Epithelial cell of proximal tubule (primary cell): ENCODE data around the gene ROR2. TPM values are rescaled to one million over a fixed set of nuclear protein-coding genes. Genes with fewer than 3 reads are reported as not detected.

Experiments
- DNase-seq: peaks from one replicate; pipeline ENCODE4 v3.0.0-alpha.2; 2011; ENCODE audit warnings: low read depth
- H3K4me3 ChIP-seq: 2 replicates; pipeline ENCODE4 v1.5.1; 2011; ENCODE audit warnings: low read depth, mild to moderate bottlenecking, low read length
- total RNA-seq: library from RNA; depleted of rRNA; stranded (reverse); fragments of >200 nt; gene quantifications from 2 replicates; pipeline ENCODE4 v1.2.3, GENCODE V29; 2015
- TF ChIP-seq, protein P1 (sequence below): conservative IDR thresholded peaks from 2 replicates; pipeline ENCODE4 v1.5.1; 2012; ENCODE audit warnings: low read depth, mild to moderate bottlenecking, low read length

ROR2 gene
- total RNA-seq, 1 donor from 2014 or later: 3.1 TPM

DNA sequence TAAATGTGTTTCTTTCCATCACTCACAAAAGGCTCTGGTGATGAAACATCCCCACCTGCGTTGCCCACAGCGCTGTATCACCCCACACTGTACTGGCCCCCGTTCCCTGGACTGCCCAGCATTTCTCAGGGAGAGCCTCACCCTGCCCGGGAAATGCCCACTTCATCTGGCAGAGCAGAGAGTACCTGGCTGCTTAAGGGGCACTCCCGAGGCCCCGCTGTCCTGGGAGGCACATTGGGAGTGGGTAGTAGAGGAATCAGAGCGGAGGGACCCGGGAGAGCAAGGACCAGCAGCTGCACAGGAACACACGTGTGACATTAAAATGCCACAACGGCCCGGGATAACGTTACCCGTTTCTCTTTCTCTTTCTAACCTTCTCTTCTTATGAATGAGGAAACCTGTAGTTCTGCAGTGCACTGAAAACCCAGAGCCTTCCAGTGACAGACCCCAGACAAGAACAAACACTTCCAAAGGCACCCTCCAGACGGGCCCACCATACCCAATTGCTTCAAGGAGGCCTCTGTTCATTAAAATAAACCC, 110.0 kb downstream of the ROR2 start:
- no peak for DNase-seq
- H3K4me3 ChIP-seq: no peak overlapping the region
- TF ChIP-seq, protein P1, sequence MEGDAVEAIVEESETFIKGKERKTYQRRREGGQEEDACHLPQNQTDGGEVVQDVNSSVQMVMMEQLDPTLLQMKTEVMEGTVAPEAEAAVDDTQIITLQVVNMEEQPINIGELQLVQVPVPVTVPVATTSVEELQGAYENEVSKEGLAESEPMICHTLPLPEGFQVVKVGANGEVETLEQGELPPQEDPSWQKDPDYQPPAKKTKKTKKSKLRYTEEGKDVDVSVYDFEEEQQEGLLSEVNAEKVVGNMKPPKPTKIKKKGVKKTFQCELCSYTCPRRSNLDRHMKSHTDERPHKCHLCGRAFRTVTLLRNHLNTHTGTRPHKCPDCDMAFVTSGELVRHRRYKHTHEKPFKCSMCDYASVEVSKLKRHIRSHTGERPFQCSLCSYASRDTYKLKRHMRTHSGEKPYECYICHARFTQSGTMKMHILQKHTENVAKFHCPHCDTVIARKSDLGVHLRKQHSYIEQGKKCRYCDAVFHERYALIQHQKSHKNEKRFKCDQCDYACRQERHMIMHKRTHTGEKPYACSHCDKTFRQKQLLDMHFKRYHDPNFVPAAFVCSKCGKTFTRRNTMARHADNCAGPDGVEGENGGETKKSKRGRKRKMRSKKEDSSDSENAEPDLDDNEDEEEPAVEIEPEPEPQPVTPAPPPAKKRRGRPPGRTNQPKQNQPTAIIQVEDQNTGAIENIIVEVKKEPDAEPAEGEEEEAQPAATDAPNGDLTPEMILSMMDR: no peak

- TF ChIP-seq, protein P1: no peak
- H3K4me3 ChIP-seq: no peak overlapping the region
- DNase-seq: no peak
Observed at GRCh38 chr9:91837981-91838731, 111.9 kb downstream of the ROR2 start.

- TF ChIP-seq, protein P1: no peak
- no peak overlapping the region for H3K4me3 ChIP-seq
- DNase-seq: no peak
Observed at GRCh38 chr9:91836515-91836914, 113.5 kb downstream of the ROR2 start.

- TF ChIP-seq, protein P1: no peak
- H3K4me3 ChIP-seq: no peak overlapping the region
- no peak for DNase-seq
Observed at GRCh38 chr9:91835632-91836031, 114.4 kb downstream of the ROR2 start.

DNA sequence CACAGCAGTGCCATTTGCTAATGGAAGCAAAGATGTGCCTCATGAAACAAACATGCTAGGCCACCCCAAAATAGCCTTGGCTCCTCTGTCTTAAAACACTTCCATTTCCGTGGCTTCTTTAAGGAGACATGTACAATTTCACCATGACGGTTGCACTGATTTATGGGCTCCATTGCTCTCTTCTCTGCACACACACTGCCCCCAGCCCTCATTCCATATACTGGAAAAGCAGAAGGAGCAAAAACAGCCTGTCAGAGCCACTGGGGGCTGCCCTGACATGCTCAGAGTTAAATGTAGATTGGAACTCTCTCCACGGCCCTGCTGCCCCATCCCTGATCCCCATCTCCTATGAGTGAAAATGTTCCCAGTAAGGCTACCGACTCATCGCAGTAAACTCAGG, 114.8 kb downstream of the ROR2 start:
- H3K4me3 ChIP-seq: no peak overlapping the region
- TF ChIP-seq, protein P1: no peak
- no peak for DNase-seq

DNA sequence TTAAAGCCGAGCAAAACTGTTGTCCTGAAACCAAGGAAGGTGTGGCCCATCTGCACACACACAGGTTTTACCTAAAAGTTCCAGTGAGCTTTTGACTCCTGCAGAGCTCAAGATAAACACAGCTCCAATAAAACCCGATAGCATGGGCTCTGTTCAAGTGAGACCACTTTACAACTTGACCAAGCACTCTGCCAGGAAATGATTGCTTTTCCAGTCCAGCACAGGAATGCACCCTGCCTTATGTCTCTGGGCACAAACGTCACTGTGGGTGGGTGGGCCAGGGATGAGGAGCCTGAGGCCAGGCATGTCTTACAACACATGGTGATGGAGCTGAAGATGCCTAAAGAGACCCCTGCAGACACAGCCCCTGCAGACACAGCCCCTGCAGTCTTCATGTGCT, 115.3 kb downstream of the ROR2 start:
- TF ChIP-seq, protein P1: no peak
- H3K4me3 ChIP-seq: no peak overlapping the region
- DNase-seq: no peak

DNA sequence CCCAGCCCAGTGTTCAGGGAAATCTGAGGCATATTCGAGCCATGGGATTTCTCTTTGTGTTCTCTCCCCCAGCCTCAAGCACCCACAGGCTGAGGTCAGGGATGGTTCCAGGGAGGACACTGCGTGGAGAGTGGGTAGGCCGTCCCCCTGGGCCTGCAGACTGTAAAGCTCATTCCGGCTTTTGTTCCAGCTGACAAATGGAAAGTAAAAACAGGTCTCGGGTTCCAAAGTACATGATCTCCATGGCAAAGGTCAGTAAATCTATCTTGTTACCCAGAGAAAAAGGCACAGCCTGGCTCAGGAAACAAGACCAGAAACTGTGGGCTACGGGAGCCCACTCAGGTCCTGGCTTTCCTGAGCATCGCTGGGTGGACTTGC, 116.2 kb downstream of the ROR2 start:
- H3K4me3 ChIP-seq: no peak overlapping the region
- DNase-seq: no peak
- TF ChIP-seq, protein P1: no peak
